PFSK-1 (cell line): ENCODE data around the gene ABHD15.

Experiments
- FOXP2 ChIP-seq: optimal IDR thresholded peaks from 2 replicates; pipeline ENCODE3; 2011; ENCODE audit warnings: borderline replicate concordance, control low read depth, inconsistent platforms; ENCODE audit not compliant: insufficient read depth; ENCODE audit errors: extremely low read length, extremely low read depth
- POLR2AphosphoS5 ChIP-seq: IDR thresholded peaks from 2 replicates; pipeline ENCODE4 v1.6.1; 2012; ENCODE audit warnings: low read depth, mild to moderate bottlenecking, control low read depth, low read length, moderate library complexity
- SIN3A ChIP-seq: IDR thresholded peaks from 2 replicates; pipeline ENCODE4 v1.6.1; 2012; ENCODE audit warnings: mild to moderate bottlenecking, low read length, moderate library complexity, borderline replicate concordance; ENCODE audit not compliant: insufficient read depth
- TAF1 ChIP-seq: IDR thresholded peaks from 2 replicates; pipeline ENCODE4 v1.6.1; 2012; ENCODE audit warnings: low read length, control low read depth, borderline replicate concordance; ENCODE audit not compliant: insufficient read depth
- TF ChIP-seq, protein P1 (sequence below), 2 experiments: IDR thresholded peaks; 2 replicates each; pipeline versions ENCODE4 v1.6.1 to v1.8.0; 2011 to 2012; ENCODE audit warnings: low read depth in 2 of 2, low read length in 2 of 2, control low read depth in 1 of 2, inconsistent platforms in 1 of 2, mild to moderate bottlenecking in 1 of 2, moderate library complexity in 1 of 2; ENCODE audit not compliant: insufficient read depth in 1 of 2

ABHD15 gene

GRCh38 chr17:29584452-29585079, 17.7 kb upstream of the ABHD15 start:
- TF ChIP-seq SIN3A: no peak
- no peak for TF ChIP-seq TAF1
- TF ChIP-seq POLR2AphosphoS5: no peak
- no peak for TF ChIP-seq FOXP2
- TF ChIP-seq, protein P1, sequence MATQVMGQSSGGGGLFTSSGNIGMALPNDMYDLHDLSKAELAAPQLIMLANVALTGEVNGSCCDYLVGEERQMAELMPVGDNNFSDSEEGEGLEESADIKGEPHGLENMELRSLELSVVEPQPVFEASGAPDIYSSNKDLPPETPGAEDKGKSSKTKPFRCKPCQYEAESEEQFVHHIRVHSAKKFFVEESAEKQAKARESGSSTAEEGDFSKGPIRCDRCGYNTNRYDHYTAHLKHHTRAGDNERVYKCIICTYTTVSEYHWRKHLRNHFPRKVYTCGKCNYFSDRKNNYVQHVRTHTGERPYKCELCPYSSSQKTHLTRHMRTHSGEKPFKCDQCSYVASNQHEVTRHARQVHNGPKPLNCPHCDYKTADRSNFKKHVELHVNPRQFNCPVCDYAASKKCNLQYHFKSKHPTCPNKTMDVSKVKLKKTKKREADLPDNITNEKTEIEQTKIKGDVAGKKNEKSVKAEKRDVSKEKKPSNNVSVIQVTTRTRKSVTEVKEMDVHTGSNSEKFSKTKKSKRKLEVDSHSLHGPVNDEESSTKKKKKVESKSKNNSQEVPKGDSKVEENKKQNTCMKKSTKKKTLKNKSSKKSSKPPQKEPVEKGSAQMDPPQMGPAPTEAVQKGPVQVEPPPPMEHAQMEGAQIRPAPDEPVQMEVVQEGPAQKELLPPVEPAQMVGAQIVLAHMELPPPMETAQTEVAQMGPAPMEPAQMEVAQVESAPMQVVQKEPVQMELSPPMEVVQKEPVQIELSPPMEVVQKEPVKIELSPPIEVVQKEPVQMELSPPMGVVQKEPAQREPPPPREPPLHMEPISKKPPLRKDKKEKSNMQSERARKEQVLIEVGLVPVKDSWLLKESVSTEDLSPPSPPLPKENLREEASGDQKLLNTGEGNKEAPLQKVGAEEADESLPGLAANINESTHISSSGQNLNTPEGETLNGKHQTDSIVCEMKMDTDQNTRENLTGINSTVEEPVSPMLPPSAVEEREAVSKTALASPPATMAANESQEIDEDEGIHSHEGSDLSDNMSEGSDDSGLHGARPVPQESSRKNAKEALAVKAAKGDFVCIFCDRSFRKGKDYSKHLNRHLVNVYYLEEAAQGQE (IDR thresholded peaks at IDR 0.05; ENCODE audit: insufficient read depth in 1 of 2, low read depth in 2 of 2, low read length in 2 of 2): no peak

GRCh38 chr17:29583324-29584248, 16.7 kb upstream of the ABHD15 start:
- no peak for TF ChIP-seq TAF1
- no peak for TF ChIP-seq POLR2AphosphoS5
- TF ChIP-seq FOXP2: no peak
- TF ChIP-seq SIN3A: no peak
- TF ChIP-seq, protein P1 (IDR thresholded peaks at IDR 0.05; ENCODE audit: insufficient read depth in 1 of 2, low read depth in 2 of 2, low read length in 2 of 2): no peak

DNA sequence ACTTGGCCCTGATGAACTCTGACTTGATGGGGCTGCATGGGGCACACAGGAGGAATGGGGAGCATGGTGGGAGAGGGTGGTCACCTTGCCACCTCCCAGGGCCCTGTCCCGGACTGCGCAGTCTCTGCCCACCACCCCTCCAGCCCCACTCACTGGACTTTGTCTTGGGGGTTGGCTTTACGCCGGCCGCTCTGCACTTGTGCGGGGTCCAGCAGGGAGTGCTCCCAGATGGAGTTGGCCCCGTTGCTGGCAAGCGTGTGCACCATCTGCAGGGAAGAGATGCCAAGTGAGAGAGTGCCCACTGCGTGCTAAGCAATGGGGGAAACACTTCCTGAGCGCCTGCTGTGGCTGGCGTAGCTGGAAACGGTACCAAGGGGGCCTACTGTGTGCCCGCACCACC, 15.9 kb upstream of the ABHD15 start:
- no peak for TF ChIP-seq FOXP2
- no peak for TF ChIP-seq POLR2AphosphoS5
- TF ChIP-seq, protein P1 (IDR thresholded peaks at IDR 0.05; ENCODE audit: insufficient read depth in 1 of 2, low read depth in 2 of 2, low read length in 2 of 2): no peak
- TF ChIP-seq TAF1: no peak
- TF ChIP-seq SIN3A: no peak

GRCh38 chr17:29582254-29582765, 15.5 kb upstream of the ABHD15 start:
- TF ChIP-seq FOXP2: no peak
- no peak for TF ChIP-seq TAF1
- no peak for TF ChIP-seq POLR2AphosphoS5
- TF ChIP-seq, protein P1 (IDR thresholded peaks at IDR 0.05; ENCODE audit: insufficient read depth in 1 of 2, low read depth in 2 of 2, low read length in 2 of 2): no peak
- no peak for TF ChIP-seq SIN3A
